Measurements from ENCODE around the gene TMEM115. TPM values are rescaled to one million over a fixed set of nuclear protein-coding genes. Genes with fewer than 3 reads are reported as not detected.

The TMEM115 gene
- total and polyA plus RNA-seq, 10 of the 15 experiments (the other 5 are each of a cell fraction or from before 2014, with no cell fraction given) = 1.9 to 18.7 (median 13.2) TPM

- TF ChIP-seq HDGF (IDR thresholded peaks at IDR 0.05) = no peak
- no peak for TF ChIP-seq GABPA (IDR thresholded peaks at IDR 0.05; ENCODE audit: low read depth)
- peak; percentile 88 for TF ChIP-seq MLLT1 (IDR thresholded peaks at IDR 0.05)
- TF ChIP-seq ZBTB11 (CRISPR knock-in tag; IDR thresholded peaks at IDR 0.05) = no peak
- TF ChIP-seq SP1 (IDR thresholded peaks at IDR 0.05; ENCODE audit: low read depth, low read length) = peak; percentile 91
- TF ChIP-seq SMARCA5 (IDR thresholded peaks at IDR 0.05) = peak; percentile 71; the same call in 1 of the 2 replicates
- peak; percentile 99 for TF ChIP-seq CHD1 (IDR thresholded peaks at IDR 0.05; ENCODE audit: low read depth, low read length)
- no peak; the same call in 1 of the 2 replicates for TF ChIP-seq ZNF217 (IDR thresholded peaks at IDR 0.05)
- peak; percentile 89 for TF ChIP-seq DPF2 (IDR thresholded peaks at IDR 0.05)
- TF ChIP-seq YY1 (IDR thresholded peaks at IDR 0.05; ENCODE audit: low read depth, low read length) = peak; percentile 38; the same call in 1 of the 2 replicates
- peak in 1 of 2 experiments; percentile 93; a peak in 2 of 3 replicates for TF ChIP-seq EGR1 (IDR thresholded peaks at IDR 0.05; ENCODE audit: borderline replicate concordance in 1 of 2, low read depth in 2 of 2, low read length in 2 of 2)
- peak; percentile 100 for TF ChIP-seq RELB (IDR thresholded peaks at IDR 0.05; ENCODE audit: low read depth)
- peak; percentile 99 for TF ChIP-seq JUND (IDR thresholded peaks at IDR 0.05; ENCODE audit: low read depth, low read length)
- TF ChIP-seq CBFB (IDR thresholded peaks at IDR 0.05; ENCODE audit: low read depth) = no peak
- peak; percentile 99 for TF ChIP-seq ZNF207 (IDR thresholded peaks at IDR 0.05; ENCODE audit: borderline replicate concordance)
- no peak for TF ChIP-seq CHD4 (IDR thresholded peaks at IDR 0.05)
- no peak; the same call in 1 of the 2 replicates for TF ChIP-seq ZNF24 (IDR thresholded peaks at IDR 0.05)
- TF ChIP-seq IKZF2 (IDR thresholded peaks at IDR 0.05) = no peak
- no peak for TF ChIP-seq NFYB (IDR thresholded peaks at IDR 0.05; ENCODE audit: insufficient read depth, low read depth, low read length)
- peak; percentile 99 for TF ChIP-seq BCLAF1 (IDR thresholded peaks at IDR 0.05)
- peak; percentile 94 for TF ChIP-seq LARP7 (IDR thresholded peaks at IDR 0.05)
- TF ChIP-seq POLR2AphosphoS5 (IDR thresholded peaks at IDR 0.05; ENCODE audit: low read length) = 0 out of 2 replicates have a peak, but pooled peaks have one; percentile 38
These were observed 37.8 kb downstream of the TMEM115 start (continued) for GRCh38 chr3:50321336-50322114.
